HL-60 (cell line): ENCODE data around the gene ASCC1.

Experiments used
- CTCF ChIP-seq: IDR thresholded peaks from one replicate; pipeline ENCODE4 v1.5.1; 2011; ENCODE audit warnings: low read length, control low read depth, inconsistent platforms; ENCODE audit not compliant: insufficient read depth
- POLR2AphosphoS5 ChIP-seq: IDR thresholded peaks from 2 replicates; pipeline ENCODE4 v1.6.1; 2012; ENCODE audit warnings: low read depth
- REST ChIP-seq: IDR thresholded peaks from 2 replicates; pipeline ENCODE4 v1.6.1; 2012; ENCODE audit warnings: low read depth; ENCODE audit not compliant: insufficient replicate concordance

- no peak for TF ChIP-seq CTCF
- no peak for TF ChIP-seq REST
- TF ChIP-seq POLR2AphosphoS5, result peak; percentile 52; the same call in 1 of the 2 replicates
Measured at GRCh38 chr10:72257051-72257892, 41.2 kb upstream of the ASCC1 start.
